ENCODE measurements around the gene COTL1.

GRCh38 chr16:84561291-84561690, 56.6 kb downstream of the COTL1 start:
- no peak for TF ChIP-seq EZH2phosphoT487 (IDR thresholded peaks at IDR 0.05; ENCODE audit: insufficient read depth, low read depth)
- no peak for TF ChIP-seq EZH2 (IDR thresholded peaks at IDR 0.05; ENCODE audit: insufficient read depth, poor library complexity, severe bottlenecking)
